Stimulated activated naive B cell treated with anti-CD40 and anti-IgM and Interleukin-4, amounts not matched to agents 10 μg/mL and 1 μg/mL and 100 μg/mL, for 72 hours (primary cell): Measurements from ENCODE around the gene TGIF2.
"Not testable (repeated sequence)": the region's sequence is repeated elsewhere in the genome, so short reads cannot be mapped to it uniquely, and the experiment has no call there.

Experiments
- ATAC-seq, 2 donors: fragments of 150-1000 bp; cut with Tn5 transposase; replicated peaks; 2 replicates each; pipeline ENCODE4 v1.10.0; 2021; ENCODE audit warnings: moderate library complexity in 1 of 2
- DNase-seq: peaks from one replicate; pipeline ENCODE4 v3.0.0; 2021
- H3K27ac Mint-ChIP-seq: one replicate; pipeline ENCODE4 v1.8.0; 2022; ENCODE audit warnings: mild to moderate bottlenecking, mixed read lengths
- H3K27me3 Mint-ChIP-seq, 2 donors: one replicate each; pipeline ENCODE4 v1.8.0; 2022; ENCODE audit warnings: mixed read lengths in 2 of 2
- H3K36me3 Mint-ChIP-seq, 2 donors: one replicate each; pipeline ENCODE4 v1.8.0; 2022; ENCODE audit warnings: mixed read lengths in 2 of 2, mild to moderate bottlenecking in 1 of 2
- H3K4me1 Mint-ChIP-seq, 2 donors: one replicate each; pipeline ENCODE4 v1.8.0; 2022; ENCODE audit warnings: mixed read lengths in 2 of 2, mild to moderate bottlenecking in 1 of 2
- H3K4me3 Mint-ChIP-seq, 2 donors: one replicate each; pipeline ENCODE4 v1.8.0; 2022; ENCODE audit warnings: mild to moderate bottlenecking in 2 of 2, mixed read lengths in 2 of 2, moderate library complexity in 1 of 2
- H3K9me3 Mint-ChIP-seq, 2 donors: one replicate each; pipeline ENCODE4 v1.8.0; 2022; ENCODE audit warnings: mixed read lengths in 2 of 2, mild to moderate bottlenecking in 1 of 2

TGIF2 gene

DNA sequence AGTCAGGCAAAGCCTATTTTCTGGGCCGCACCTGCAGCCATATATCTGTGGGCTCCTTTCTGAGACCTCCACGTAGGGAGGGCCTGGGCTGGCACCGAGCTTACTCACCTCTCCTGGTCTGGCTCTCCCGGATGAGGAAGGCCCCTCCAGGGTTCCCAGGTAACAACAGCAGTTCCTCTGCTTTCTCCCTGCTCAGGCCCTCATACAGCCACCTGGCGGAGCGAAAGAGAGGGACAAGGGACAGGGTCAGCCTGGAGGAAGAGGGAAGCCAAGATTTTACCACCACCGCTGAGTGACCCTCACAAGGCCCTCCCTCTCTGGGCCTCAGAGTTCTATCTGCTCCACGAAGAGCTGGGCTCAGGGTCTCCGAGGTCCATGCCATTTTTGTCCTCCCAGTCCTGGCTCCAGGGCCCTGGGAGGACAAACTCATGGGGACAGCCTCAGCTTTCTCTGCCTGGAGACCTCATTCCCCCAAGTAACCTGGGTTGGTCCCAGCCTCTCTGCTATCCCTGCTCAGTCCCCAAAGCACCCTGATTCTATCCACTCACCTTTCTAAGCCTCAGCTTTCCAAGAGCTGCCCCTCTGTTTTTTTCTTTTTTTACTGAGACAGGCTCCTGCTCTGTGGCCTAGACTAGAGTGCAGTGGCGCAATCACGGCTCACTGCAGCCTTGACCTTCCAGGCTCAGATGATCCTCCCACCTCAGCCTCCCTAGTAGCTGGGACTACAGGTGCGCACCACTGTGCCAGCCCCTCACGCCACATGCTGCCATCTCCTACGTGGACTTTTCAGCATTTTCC lies 59.3 kb downstream of the TGIF2 start:
- Mint-ChIP-seq H3K36me3 (no peaks in the 10 kb centered on the region), H3K9me3 (no peaks in the 10 kb centered on the region), H3K4me1 (peaks cover 6 to 9% of the 10 kb centered on the region in 2 donors), H3K27ac (no peak overlapping the region), H3K27me3 (no peaks in the 10 kb centered on the region), H3K4me3 (no peak overlapping the region)
- DNase-seq (no peak), ATAC-seq (no peak)

DNA sequence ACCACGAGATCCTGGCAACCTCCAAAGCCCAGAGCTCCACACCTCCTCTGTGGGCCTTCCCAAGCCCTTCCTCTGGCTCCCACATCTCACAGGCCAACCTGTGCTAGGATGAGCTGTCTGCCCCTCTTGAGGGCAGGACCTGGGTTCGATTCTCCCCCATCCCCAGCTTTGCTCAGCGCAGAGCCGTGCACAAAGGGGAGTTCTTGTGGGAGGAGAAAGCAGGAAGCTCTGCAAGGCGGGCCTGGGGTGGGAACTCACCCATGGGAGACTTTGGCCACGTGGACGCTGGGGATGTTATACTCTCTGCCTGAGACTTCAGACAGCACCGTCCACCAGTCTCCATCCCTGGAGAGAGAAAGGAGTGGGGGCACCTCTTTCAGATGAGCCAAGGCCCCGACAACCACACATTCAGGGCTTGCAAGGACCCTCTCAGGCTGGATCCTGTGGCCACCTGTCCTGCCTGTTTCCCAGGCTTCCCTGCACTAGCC lies 59.9 kb downstream of the TGIF2 start:
- no peak overlapping the region for H3K4me3 Mint-ChIP-seq
- no peaks in the 10 kb centered on the region for H3K36me3 Mint-ChIP-seq
- DNase-seq (no peak), ATAC-seq (no peak)
- no peaks in the 10 kb centered on the region for H3K27me3 Mint-ChIP-seq
- peaks cover 6 to 9% of the 10 kb centered on the region in 2 donors for H3K4me1 Mint-ChIP-seq
- H3K27ac Mint-ChIP-seq = no peak overlapping the region
- H3K9me3 Mint-ChIP-seq = no peaks in the 10 kb centered on the region

DNA sequence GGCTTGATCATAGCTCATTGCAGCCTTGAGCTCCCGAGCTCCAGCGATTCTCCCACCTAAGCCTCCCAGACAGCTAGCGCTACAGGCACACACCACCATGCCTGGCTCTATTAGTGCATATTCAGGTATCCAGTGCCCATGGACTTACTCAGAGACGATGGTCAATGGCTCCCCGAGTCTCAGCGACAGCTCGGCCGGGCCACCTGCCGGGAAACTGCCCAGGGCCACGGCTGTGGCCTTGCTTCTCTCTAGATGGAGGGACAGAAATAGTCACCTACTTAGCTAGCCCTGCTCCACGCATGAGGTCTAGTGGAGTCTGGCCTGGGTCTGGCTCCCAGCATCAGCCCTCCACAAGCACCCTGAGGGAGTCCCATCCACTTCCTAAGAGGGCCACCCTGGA lies 60.9 kb downstream of the TGIF2 start:
- H3K4me3 Mint-ChIP-seq = no peak overlapping the region
- no peak overlapping the region for H3K27ac Mint-ChIP-seq
- H3K27me3 Mint-ChIP-seq = no peaks in the 10 kb centered on the region
- no peaks in the 10 kb centered on the region for H3K36me3 Mint-ChIP-seq
- DNase-seq (no peak), ATAC-seq (no peak)
- no peaks in the 10 kb centered on the region for H3K9me3 Mint-ChIP-seq
- H3K4me1 Mint-ChIP-seq = peaks cover 6 to 9% of the 10 kb centered on the region in 2 donors

DNA sequence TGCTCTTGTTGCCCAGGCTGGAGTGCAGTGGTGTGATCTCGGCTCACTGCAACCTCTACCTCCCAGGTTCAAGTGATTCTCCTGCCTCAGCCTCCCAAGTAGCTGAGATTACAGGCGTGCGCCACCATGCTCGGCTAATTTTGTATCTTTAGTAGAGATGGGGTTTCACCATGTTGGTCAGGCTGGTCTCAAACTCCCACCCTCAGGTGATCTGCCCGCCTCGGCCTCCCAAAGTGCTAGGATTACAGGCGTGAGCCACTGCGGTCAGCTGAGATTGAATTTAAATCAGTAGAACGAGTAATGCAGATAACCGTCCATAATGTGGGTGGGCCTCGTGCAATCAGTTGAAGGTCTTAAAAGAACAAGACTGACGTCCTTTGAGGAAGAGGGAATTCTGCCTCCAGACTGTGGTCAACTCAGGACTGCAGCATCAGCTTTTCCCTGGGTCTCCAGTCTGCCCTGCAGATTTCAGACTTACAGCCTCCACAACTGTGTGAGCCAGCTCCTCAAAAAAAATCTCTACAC lies 65.5 kb downstream of the TGIF2 start:
- H3K36me3 Mint-ChIP-seq, DNase-seq, H3K9me3 Mint-ChIP-seq, H3K4me1 Mint-ChIP-seq, H3K4me3 Mint-ChIP-seq, H3K27ac Mint-ChIP-seq, H3K27me3 Mint-ChIP-seq, ATAC-seq: not testable (repeated sequence)

DNA sequence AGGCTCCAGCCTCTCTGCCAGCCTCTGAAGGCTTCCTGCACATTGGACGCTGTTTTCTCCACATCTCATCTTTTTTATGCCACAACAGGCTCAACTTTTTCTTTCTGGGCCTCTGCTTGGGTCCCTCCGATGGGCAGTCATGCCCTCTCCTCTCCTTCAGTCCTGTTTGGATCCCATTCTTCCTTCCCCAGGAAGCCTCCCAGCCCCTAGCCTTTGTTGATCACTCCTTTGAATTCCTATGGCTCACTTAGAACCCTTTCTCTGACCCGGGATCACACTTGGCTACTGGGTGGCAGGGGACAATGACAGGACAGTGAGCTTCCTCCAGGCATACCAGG lies 68.1 kb downstream of the TGIF2 start:
- Mint-ChIP-seq H3K36me3 (no peaks in the 10 kb centered on the region), H3K4me1 (peaks cover 7 to 10% of the 10 kb centered on the region in 2 donors), H3K27me3 (no peaks in the 10 kb centered on the region), H3K4me3 (no peak overlapping the region), H3K9me3 (no peaks in the 10 kb centered on the region), H3K27ac (no peak overlapping the region)
- ATAC-seq = no peak
- no peak for DNase-seq

DNA sequence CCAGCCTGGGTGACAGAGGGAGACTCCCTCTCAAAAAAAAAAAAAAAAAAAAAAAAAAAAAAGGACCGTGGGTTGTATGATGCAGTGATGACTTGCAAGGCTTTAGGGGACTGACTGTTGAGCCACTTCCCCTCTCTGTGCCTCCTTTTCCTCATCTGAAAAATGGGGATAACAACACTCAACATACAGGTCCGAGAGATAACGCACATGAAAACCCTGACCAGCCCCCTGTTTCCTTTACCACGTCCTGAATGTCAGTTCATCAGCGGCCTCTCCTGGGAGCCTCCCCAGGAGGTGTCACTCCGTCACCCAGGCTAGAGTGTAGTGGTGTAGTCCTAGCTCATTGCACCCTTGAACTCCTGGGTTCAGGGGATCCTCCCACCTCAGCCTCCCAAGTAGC lies 68.7 kb downstream of the TGIF2 start:
- Mint-ChIP-seq H3K27ac (no peak overlapping the region), H3K9me3 (no peaks in the 10 kb centered on the region), H3K4me1 (peaks cover 7 to 10% of the 10 kb centered on the region in 2 donors), H3K27me3 (no peaks in the 10 kb centered on the region), H3K36me3 (no peaks in the 10 kb centered on the region), H3K4me3 (no peak overlapping the region)
- ATAC-seq (no peak), DNase-seq (no peak)
